Right renal pelvis (tissue), 4 donors: Measurements from ENCODE around the gene C1orf141. TPM values are rescaled to one million over a fixed set of nuclear protein-coding genes. Genes with fewer than 3 reads are reported as not detected.
"Not testable (repeated sequence)": the region's sequence is repeated elsewhere in the genome, so short reads cannot be mapped to it uniquely, and the experiment has no call there.

Source experiments
- DNase-seq, 4 donors: peaks; one replicate each; pipeline ENCODE4 v3.0.0-alpha.2; 2013; ENCODE audit warnings: low read depth in 4 of 4, low spot score in 3 of 4, missing footprints in 1 of 4
- polyA plus RNA-seq, 4 donors: library from polyadenylated mRNA; unstranded; fragments of 120-200 nt; gene quantifications; one replicate each; pipeline ENCODE4 v1.2.1, GENCODE V29; 2013; ENCODE audit not compliant: insufficient read length in 4 of 4

C1orf141 gene
- polyA plus RNA-seq, result under 1 TPM in 1 of 4 donors, not detected in 3; 0.10 TPM

GRCh38 chr1:67134695-67135094 lies at the start of gene C1orf141:
Gene C1orf141 (minus strand): TSS chr1:67134970. CDS start chr1:67127240, 7,730 bp downstream.
- peak in 1 of 4 donors; percentile 41 for DNase-seq

GRCh38 chr1:67175530-67176087 lies 40.8 kb upstream of the C1orf141 start:
- DNase-seq, result no peak

DNA sequence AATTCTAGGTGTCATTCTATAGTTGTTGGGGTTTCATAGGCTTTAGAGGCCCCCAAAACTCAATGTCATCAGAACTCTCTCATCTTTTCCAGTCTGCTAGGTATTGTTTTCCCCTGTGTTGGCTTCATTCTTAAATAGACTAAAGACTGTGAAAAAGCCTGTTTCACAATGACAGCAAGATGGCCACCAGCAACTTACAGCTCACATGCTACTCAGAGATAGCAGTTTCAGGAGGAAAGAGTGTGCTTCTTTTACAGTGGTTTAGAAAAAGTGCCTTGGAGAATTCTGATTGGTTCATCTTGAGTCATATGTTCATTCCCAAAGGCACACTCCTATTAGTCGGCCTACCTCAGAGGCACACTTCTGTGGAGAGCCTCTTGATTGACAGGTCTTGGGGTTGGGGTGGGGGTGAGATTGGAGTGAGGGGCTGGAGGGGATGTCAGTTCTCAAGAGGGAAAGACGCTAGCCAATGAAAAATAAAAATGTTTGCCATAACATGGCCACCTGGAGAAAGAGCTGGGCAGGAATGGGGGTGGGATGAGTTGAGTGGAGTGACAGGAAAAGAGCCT lies 40.0 kb upstream of the C1orf141 start:
- no peak for DNase-seq

DNA sequence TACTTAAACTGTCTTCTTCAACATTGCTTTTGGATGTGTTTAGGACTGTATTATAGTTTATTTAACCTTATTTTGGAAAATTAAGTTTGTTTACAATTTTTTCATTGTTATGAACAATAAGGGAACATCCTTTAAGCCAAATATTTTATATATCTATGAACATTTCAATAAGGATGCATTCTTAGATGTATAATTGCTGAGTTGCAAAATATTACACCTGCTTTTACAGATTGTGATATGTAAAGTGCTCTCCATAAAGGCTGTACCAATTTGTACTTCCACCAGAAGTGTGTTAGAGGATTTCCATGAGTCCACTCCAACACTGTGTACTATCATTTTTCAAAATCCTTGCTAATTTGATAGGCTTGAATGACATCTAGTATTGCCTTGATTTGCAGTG lies 39.2 kb upstream of the C1orf141 start:
- no peak for DNase-seq

DNA sequence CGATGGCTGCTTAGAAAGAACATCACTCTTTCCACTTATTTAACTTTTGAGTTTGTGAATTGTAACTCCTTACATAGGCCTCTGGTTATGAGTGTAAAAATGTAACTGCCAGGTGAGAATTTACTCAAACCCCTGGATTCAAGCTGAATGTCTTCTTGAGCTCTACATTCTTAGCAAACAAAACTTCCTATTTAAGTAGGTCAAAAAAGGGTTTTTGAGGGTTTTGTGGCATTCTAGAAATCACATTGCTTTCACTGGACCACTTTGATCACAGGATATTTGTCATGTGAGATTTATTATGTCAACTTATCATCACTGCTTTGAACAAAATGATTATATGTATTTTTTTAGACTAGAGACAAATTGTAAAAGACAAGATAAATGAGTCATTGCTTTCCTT lies 37.2 kb upstream of the C1orf141 start:
- DNase-seq, result no peak

DNA sequence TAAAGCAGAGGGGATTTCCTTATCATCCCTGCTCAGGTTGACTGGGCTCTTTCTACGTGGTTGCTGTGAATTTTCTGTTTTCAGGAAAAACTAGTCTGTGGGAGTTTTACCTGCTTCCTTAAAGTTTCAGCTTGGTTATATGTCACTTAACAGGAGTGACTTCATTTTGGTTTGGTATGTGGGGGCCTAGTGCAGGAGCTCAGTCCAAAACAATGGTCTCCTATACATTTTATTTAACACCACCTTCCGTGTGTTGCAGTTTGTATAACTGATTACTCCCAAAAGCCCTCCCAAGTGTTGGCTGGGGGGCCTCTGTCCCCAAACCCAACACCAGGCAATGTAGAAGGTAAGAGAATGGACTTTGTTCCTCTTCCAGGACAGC lies 36.8 kb upstream of the C1orf141 start:
- DNase-seq, result no peak

GRCh38 chr1:67170751-67171573 lies 36.2 kb upstream of the C1orf141 start:
- DNase-seq, result no peak

- no peak for DNase-seq
These were observed 35.2 kb upstream of the C1orf141 start for GRCh38 chr1:67169932-67170331.

DNA sequence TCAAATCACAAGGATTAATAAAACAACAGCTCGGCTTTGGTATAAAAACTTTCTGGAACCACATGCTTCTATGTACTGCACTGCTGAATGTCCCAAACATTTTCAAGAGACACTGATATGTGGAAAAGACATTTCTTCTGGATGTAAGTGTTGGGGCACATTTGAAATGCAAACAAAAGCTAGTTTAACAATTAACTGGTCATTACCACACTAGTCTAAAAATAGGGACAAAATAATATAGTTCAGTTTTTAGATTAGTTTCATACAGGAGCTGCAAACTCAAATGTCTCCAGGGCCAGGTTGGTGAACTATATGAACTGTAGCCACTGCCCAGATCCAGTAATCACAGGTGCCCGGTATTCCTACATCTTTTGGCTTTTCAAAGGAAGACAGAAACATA lies 34.7 kb upstream of the C1orf141 start:
- DNase-seq, result no peak

- no peak for DNase-seq
These were observed 31.4 kb upstream of the C1orf141 start, which contains the start of gene IL23R for GRCh38 chr1:67166196-67166595. Gene IL23R (plus strand): TSS chr1:67166454. CDS start chr1:67168121, 1,667 bp downstream.

GRCh38 chr1:67165468-67166041 lies 30.8 kb upstream of the C1orf141 start:
- DNase-seq, result no peak

- DNase-seq, result no peak
These were observed 28.2 kb upstream of the C1orf141 start for GRCh38 chr1:67162954-67163353.

- DNase-seq, result no peak
These were observed 24.5 kb upstream of the C1orf141 start for GRCh38 chr1:67159233-67159632.

- no peak for DNase-seq
These were observed 23.6 kb upstream of the C1orf141 start for GRCh38 chr1:67158401-67158800.

- no peak for DNase-seq
These were observed 16.2 kb upstream of the C1orf141 start for GRCh38 chr1:67150931-67151330.

GRCh38 chr1:67149179-67149770 lies 14.5 kb upstream of the C1orf141 start:
- DNase-seq, result peak; percentile 35 to 68 (median 57)

- no peak for DNase-seq
These were observed 13.9 kb upstream of the C1orf141 start for GRCh38 chr1:67148516-67149178.

- not testable (repeated sequence) for DNase-seq
These were observed 13.2 kb upstream of the C1orf141 start for GRCh38 chr1:67147973-67148372.

DNA sequence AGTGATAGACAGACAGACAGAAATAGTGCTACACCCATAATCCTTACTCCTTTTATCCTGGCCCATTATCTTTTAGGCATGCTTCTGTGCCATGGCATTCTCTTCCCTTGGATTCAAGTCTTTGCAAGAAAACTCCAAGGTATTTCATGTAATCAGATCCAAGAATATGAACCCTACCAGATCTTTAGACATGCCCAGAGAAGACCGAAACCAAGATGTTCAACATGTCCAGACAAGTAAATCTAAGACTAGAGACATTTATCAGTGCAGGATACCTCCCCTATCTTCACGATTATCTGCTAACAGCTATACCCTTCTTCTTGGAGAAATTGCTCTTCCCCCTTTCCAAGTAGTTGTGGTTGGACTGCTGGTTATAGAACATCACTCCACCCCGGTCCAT lies 11.8 kb upstream of the C1orf141 start:
- no peak for DNase-seq

- no peak for DNase-seq
These were observed 11.3 kb upstream of the C1orf141 start for GRCh38 chr1:67146101-67146500.
